ENCODE measurements around the gene PARD3.

The PARD3 gene

GRCh38 chr10:34378297-34378696 is 436.8 kb downstream of the PARD3 start:
- no peak for TF ChIP-seq EZH2phosphoT487 (IDR thresholded peaks at IDR 0.05; ENCODE audit: borderline replicate concordance, low read length)
- no peak for TF ChIP-seq CTCF (IDR thresholded peaks at IDR 0.05; ENCODE audit: low read depth, low read length, poor library complexity, severe bottlenecking)
- no peak overlapping the region for H3K4me2 ChIP-seq (ENCODE audit: low read length)
- H3K27me3 ChIP-seq (ENCODE audit: control insufficient read depth, low read length): no peaks in the 10 kb centered on the region
- H3K9me3 ChIP-seq (ENCODE audit: control insufficient read depth, insufficient read depth, low read length): no peaks in the 10 kb centered on the region
- H3K9me2 ChIP-seq (replicated peaks; ENCODE audit: control insufficient read depth, low read length): no peaks in the 10 kb centered on the region
- H3K4me1 ChIP-seq (ENCODE audit: control insufficient read depth, low read length): no peaks in the 10 kb centered on the region
- H3K27ac ChIP-seq (ENCODE audit: low read depth, low read length): no peak overlapping the region
- H3K4me3 ChIP-seq (ENCODE audit: low read length): no peak overlapping the region
- H4K20me1 ChIP-seq (ENCODE audit: control insufficient read depth, insufficient read depth, low read depth, low read length): no peaks in the 10 kb centered on the region
- H3K79me2 ChIP-seq (ENCODE audit: control insufficient read depth, low read length): no peaks in the 10 kb centered on the region
- no peaks in the 10 kb centered on the region for H3K36me3 ChIP-seq (ENCODE audit: control insufficient read depth, low read length)
- no peaks in the 10 kb centered on the region for H3F3A ChIP-seq (ENCODE audit: control insufficient read depth, insufficient read depth)

DNA sequence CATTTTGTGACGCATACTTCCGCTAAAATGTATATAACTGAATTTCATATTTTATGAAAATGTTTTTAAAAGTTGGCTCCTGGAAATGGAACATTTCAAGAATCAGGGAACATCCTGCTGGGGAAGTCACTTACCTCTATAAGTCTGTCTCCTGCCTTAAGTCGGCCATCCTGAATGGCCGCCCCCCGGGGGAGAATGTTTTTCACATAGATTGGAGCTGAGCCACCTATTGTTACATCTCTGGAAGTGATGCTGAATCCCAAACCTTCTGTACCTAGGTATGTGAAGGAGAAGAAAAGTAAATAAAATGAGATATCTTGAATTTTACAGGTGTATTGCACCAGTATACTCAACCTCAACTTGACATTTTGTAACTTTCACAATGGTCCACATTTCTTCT is 437.3 kb downstream of the PARD3 start:
- H3K4me1 ChIP-seq (ENCODE audit: control insufficient read depth, low read length): no peaks in the 10 kb centered on the region
- no peaks in the 10 kb centered on the region for H3K36me3 ChIP-seq (ENCODE audit: control insufficient read depth, low read length)
- no peak overlapping the region for H3K4me3 ChIP-seq (ENCODE audit: low read length)
- H3F3A ChIP-seq (ENCODE audit: control insufficient read depth, insufficient read depth): no peaks in the 10 kb centered on the region
- H3K27ac ChIP-seq (ENCODE audit: low read depth, low read length): no peak overlapping the region
- no peaks in the 10 kb centered on the region for H4K20me1 ChIP-seq (ENCODE audit: control insufficient read depth, insufficient read depth, low read depth, low read length)
- H3K9me2 ChIP-seq (replicated peaks; ENCODE audit: control insufficient read depth, low read length): no peaks in the 10 kb centered on the region
- no peak for TF ChIP-seq EZH2phosphoT487 (IDR thresholded peaks at IDR 0.05; ENCODE audit: borderline replicate concordance, low read length)
- TF ChIP-seq CTCF (IDR thresholded peaks at IDR 0.05; ENCODE audit: low read depth, low read length, poor library complexity, severe bottlenecking): no peak
- H3K4me2 ChIP-seq (ENCODE audit: low read length): no peak overlapping the region
- H3K9me3 ChIP-seq (ENCODE audit: control insufficient read depth, insufficient read depth, low read length): no peaks in the 10 kb centered on the region
- H3K27me3 ChIP-seq (ENCODE audit: control insufficient read depth, low read length): no peaks in the 10 kb centered on the region
- no peaks in the 10 kb centered on the region for H3K79me2 ChIP-seq (ENCODE audit: control insufficient read depth, low read length)

DNA sequence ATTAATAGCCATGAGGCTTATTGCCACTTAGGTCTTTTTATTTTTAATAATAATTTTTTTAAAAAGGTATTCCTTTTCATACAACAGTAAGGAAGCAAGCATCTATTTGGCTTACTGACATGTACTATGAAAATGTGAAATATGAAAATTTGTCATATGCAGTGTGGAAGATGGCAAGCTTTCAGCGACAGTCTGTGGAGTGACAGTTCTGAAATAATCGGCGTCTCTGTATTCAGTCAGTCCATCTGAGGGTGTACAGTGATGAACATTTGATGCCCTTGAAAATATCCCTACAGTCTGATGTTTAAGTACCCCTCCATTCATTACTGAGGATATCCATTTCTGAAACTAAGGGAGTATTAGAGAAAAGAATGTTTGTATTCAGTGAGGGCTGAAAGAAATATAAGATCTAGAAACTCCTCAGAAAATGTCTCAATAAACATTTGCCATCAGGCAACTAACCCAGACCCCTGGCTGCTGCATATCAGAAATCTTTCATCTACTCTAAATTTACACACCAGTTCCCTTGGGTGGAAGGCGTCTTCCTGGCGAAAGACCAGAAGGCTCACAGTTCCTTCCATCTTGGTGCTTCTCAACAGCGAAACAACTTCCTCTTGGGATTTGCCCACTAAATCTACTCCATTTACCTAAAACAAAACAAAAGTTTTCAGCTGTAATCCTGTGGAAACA is 440.6 kb downstream of the PARD3 start:
- peaks cover 3% of the 10 kb centered on the region; the same call in 1 of the 2 replicates for H3K9me3 ChIP-seq (ENCODE audit: control insufficient read depth, insufficient read depth, low read length)
- H3K36me3 ChIP-seq (ENCODE audit: control insufficient read depth, low read length): no peaks in the 10 kb centered on the region
- no peaks in the 10 kb centered on the region for H3K9me2 ChIP-seq (replicated peaks; ENCODE audit: control insufficient read depth, low read length)
- H4K20me1 ChIP-seq (ENCODE audit: control insufficient read depth, insufficient read depth, low read depth, low read length): no peaks in the 10 kb centered on the region
- no peak overlapping the region for H3K4me3 ChIP-seq (ENCODE audit: low read length)
- no peak overlapping the region for H3K27ac ChIP-seq (ENCODE audit: low read depth, low read length)
- H3F3A ChIP-seq (ENCODE audit: control insufficient read depth, insufficient read depth): no peaks in the 10 kb centered on the region
- H3K4me1 ChIP-seq (ENCODE audit: control insufficient read depth, low read length): no peaks in the 10 kb centered on the region
- TF ChIP-seq CTCF (IDR thresholded peaks at IDR 0.05; ENCODE audit: low read depth, low read length, poor library complexity, severe bottlenecking): no peak
- TF ChIP-seq EZH2phosphoT487 (IDR thresholded peaks at IDR 0.05; ENCODE audit: borderline replicate concordance, low read length): no peak
- H3K4me2 ChIP-seq (ENCODE audit: low read length): no peak overlapping the region
- H3K27me3 ChIP-seq (ENCODE audit: control insufficient read depth, low read length): no peaks in the 10 kb centered on the region
- H3K79me2 ChIP-seq (ENCODE audit: control insufficient read depth, low read length): no peaks in the 10 kb centered on the region
